Uterus (tissue), 2 donors: ENCODE data around the gene RAPGEF6.

Source experiments
- POLR2A ChIP-seq, 2 donors: fragments of 450-650 bp; IDR thresholded peaks; one replicate each; pipeline ENCODE4 v1.6.1; 2016; ENCODE audit warnings: antibody characterized with exemption in 2 of 2, mild to moderate bottlenecking in 1 of 2, moderate library complexity in 1 of 2
- TF ChIP-seq, protein P1 (sequence below), 4 experiments: fragments of 200-600 bp in 2 of 4; fragments of 450-650 bp in 2 of 4; sonication (generic) in 2 of 4; IDR thresholded peaks; one replicate each; pipeline ENCODE4 v1.5.1; 2016 to 2019; ENCODE audit warnings: antibody characterized with exemption in 4 of 4, mild to moderate bottlenecking in 2 of 4, moderate library complexity in 1 of 4

DNA sequence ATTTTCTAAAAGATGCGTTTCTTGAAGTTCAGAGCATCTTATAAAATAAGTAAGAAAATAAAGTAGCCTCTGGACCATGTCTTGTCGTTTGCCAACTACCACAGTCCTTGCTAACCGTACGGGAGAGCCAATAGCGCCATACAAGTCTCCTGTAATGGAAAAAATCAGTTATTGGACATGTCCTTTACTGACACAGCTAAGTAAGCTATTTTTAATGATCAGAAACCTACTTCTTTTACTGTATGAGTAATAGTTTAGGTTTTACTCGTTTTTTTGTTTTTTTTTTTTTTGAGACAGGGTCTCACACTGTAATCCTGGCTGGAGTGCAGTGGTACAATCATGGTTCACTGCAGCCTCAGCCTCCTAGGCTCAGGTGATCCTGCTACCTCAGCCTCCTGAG lies 37.7 kb upstream of the RAPGEF6 start:
- no peak for TF ChIP-seq POLR2A (IDR thresholded peaks at IDR 0.05)
- TF ChIP-seq, protein P1, sequence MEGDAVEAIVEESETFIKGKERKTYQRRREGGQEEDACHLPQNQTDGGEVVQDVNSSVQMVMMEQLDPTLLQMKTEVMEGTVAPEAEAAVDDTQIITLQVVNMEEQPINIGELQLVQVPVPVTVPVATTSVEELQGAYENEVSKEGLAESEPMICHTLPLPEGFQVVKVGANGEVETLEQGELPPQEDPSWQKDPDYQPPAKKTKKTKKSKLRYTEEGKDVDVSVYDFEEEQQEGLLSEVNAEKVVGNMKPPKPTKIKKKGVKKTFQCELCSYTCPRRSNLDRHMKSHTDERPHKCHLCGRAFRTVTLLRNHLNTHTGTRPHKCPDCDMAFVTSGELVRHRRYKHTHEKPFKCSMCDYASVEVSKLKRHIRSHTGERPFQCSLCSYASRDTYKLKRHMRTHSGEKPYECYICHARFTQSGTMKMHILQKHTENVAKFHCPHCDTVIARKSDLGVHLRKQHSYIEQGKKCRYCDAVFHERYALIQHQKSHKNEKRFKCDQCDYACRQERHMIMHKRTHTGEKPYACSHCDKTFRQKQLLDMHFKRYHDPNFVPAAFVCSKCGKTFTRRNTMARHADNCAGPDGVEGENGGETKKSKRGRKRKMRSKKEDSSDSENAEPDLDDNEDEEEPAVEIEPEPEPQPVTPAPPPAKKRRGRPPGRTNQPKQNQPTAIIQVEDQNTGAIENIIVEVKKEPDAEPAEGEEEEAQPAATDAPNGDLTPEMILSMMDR (IDR thresholded peaks at IDR 0.05), result no peak
